ENCODE measurements around the gene PTH1R. TPM values are rescaled to one million over a fixed set of nuclear protein-coding genes. Genes with fewer than 3 reads are reported as not detected.

The PTH1R gene
- total RNA-seq, 1 donor from 2014 or later, result 6.2 TPM

DNA sequence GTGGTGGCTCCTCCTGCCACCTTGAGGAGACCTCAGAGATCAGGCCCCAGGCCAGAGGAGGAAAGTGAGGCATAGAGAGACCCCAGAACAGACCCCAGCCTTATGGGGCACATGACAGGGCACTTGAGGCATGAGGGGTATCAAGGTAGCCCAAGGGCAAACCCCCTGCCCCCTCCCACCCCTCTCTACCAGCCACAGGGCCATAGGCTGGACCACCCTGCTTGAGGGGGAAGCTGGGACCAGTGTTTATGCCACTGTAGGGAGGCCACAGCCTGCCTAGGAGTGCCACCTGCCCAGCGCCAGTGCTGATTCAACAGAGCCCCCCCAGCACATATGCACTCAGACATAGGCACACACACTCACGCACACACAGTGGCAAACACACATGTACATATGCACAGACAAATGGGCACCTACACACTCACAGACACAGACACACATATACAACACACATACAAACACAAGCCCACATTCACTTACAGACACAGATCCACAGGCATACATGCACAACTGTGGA is 24.6 kb upstream of the PTH1R start:
- Mint-ChIP-seq H3K27ac (ENCODE audit: unreplicated experiment) (no peak overlapping the region), H3K4me1 (ENCODE audit: unreplicated experiment) (peaks cover 5% of the 10 kb centered on the region), H3K9me3 (ENCODE audit: unreplicated experiment) (no peaks in the 10 kb centered on the region), H3K4me3 (ENCODE audit: unreplicated experiment) (no peak overlapping the region), H3K36me3 (ENCODE audit: low read depth, unreplicated experiment) (no peaks in the 10 kb centered on the region), H3K27me3 (ENCODE audit: unreplicated experiment) (peaks cover 7% of the 10 kb centered on the region)
- no peak for DNase-seq (ENCODE audit: low spot score)
- no peak for TF ChIP-seq CTCF (IDR thresholded peaks at IDR 0.05; ENCODE audit: unreplicated experiment)

GRCh38 chr3:46853441-46854415 is 23.8 kb upstream of the PTH1R start:
- DNase-seq (ENCODE audit: low spot score), result no peak
- Mint-ChIP-seq H3K4me3 (ENCODE audit: unreplicated experiment) (no peak overlapping the region), H3K9me3 (ENCODE audit: unreplicated experiment) (no peaks in the 10 kb centered on the region)

DNA sequence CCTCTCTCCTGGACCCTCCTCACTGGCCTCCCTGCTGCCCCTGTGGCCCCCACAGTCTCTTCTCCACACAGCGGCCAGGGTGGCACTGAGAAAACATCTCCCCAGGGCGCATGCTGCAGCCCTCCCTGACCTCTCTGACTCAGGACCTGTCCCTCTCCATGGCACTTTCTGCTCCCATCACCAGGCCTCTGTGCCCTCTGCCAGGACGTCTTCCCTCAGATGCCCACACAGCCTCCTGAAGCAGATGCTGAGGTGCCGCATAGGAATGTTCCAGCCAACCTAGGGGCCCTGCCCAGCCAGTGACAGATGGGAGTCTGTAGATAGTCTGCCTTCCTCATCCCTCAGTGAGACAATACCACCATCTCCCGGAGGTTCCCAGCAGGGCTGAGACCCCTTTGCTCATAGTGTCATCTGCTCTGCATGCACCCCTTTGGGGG is 22.9 kb upstream of the PTH1R start:
- Mint-ChIP-seq H3K9me3 (ENCODE audit: unreplicated experiment) (no peaks in the 10 kb centered on the region), H3K4me3 (ENCODE audit: unreplicated experiment) (no peak overlapping the region), H3K27ac (ENCODE audit: unreplicated experiment) (no peak overlapping the region), H3K36me3 (ENCODE audit: low read depth, unreplicated experiment) (no peaks in the 10 kb centered on the region), H3K27me3 (ENCODE audit: unreplicated experiment) (peaks cover 6% of the 10 kb centered on the region), H3K4me1 (ENCODE audit: unreplicated experiment) (no peaks in the 10 kb centered on the region)
- DNase-seq (ENCODE audit: low spot score), result no peak
- TF ChIP-seq CTCF (IDR thresholded peaks at IDR 0.05; ENCODE audit: unreplicated experiment), result no peak

More at GRCh38 chr3:46853441-46854415, 23.8 kb upstream of the PTH1R start:
- Mint-ChIP-seq H3K4me1 (ENCODE audit: unreplicated experiment) (no peaks in the 10 kb centered on the region), H3K27ac (ENCODE audit: unreplicated experiment) (no peak overlapping the region), H3K27me3 (ENCODE audit: unreplicated experiment) (peaks cover 5% of the 10 kb centered on the region), H3K36me3 (ENCODE audit: low read depth, unreplicated experiment) (no peaks in the 10 kb centered on the region)
- TF ChIP-seq CTCF (IDR thresholded peaks at IDR 0.05; ENCODE audit: unreplicated experiment), result no peak

DNA sequence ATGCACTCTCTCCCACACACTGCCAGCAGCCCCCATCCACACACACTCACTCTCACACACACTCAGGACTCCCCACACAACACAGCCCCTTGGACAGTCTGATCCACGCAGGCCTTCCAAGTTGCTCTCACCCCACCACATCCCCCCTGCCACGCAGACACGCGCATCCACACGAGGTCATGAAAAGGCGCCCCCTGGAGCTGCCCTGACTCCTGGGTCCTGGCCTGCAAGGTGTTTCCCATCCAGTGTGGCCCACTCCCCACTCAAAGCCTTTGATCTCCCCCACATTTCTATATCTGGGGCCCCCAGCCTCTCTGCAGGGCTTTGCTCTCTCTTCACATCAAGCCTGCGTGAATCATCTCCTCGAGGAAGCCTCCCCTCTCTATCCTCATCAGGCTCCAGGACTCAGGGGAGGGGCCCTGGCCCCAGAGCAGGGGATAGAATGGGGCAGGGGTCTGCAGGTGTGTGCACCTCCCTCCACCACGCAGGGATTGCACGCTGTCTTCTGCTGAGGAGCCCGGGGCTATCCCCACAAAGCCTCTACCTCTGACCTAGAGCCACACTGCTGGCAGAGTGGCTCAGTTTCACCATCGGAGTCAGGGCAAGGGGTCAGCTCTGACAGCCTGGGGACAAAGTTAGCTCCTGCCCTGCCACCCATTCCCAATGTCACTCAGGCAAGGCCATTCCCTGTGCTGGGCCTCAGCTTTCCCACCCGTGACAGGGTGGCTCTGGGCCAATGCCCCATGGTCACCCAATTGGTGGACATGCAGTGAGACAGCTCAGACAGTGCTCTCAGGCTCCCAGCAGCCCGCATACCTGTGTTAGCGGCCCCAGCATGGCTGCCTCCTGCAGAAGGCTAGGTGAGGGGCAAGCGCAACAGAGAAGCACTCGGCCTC is 20.7 kb upstream of the PTH1R start:
- no peaks in the 10 kb centered on the region for H3K9me3 Mint-ChIP-seq (ENCODE audit: unreplicated experiment)
- no peak for TF ChIP-seq CTCF (IDR thresholded peaks at IDR 0.05; ENCODE audit: unreplicated experiment)
- no peak overlapping the region for H3K27ac Mint-ChIP-seq (ENCODE audit: unreplicated experiment)
- no peak for DNase-seq (ENCODE audit: low spot score)
- H3K4me3 Mint-ChIP-seq (ENCODE audit: unreplicated experiment), result no peak overlapping the region
- no peaks in the 10 kb centered on the region for H3K4me1 Mint-ChIP-seq (ENCODE audit: unreplicated experiment)
- H3K36me3 Mint-ChIP-seq (ENCODE audit: low read depth, unreplicated experiment), result no peaks in the 10 kb centered on the region
- H3K27me3 Mint-ChIP-seq (ENCODE audit: unreplicated experiment), result peaks cover 7% of the 10 kb centered on the region

Data from endothelial cell (in vitro differentiated cells).